GM12873 (cell line): Measurements from ENCODE around the gene R3HCC1L.

Experiments
- CTCF ChIP-seq: IDR thresholded peaks from 2 replicates; pipeline ENCODE4 v1.5.1; 2012; ENCODE audit warnings: low read depth, mild to moderate bottlenecking, moderate library complexity, low read length, control low read depth; ENCODE audit not compliant: insufficient read depth; ENCODE audit errors: missing control alignments

The R3HCC1L gene

GRCh38 chr10:98106531-98106930 is 27.9 kb upstream of the R3HCC1L start:
- no peak for TF ChIP-seq CTCF

- no peak for TF ChIP-seq CTCF
Measured at GRCh38 chr10:98107644-98108430, 26.6 kb upstream of the R3HCC1L start.

DNA sequence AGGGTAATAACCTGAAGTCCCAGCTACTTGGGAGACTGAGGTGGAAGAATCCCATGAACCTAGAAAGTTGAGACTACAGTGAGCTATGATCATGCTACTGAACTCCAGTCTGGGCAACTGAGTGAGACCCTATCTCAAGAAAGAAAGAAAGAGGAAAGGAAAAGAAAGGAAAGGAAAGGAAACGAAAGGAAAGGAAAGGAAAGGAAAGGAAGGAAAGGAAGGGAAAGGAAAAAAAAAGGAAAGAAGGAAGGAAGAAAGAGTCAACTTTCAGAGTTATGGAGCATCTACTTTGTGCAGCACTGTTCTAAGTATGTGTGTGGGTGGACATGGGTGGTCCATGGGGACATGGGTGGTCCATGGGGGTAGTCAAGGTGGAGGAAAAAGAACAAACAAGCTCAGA is 24.1 kb upstream of the R3HCC1L start:
- TF ChIP-seq CTCF = no peak

GRCh38 chr10:98115031-98115787 is 19.2 kb upstream of the R3HCC1L start:
- no peak for TF ChIP-seq CTCF

DNA sequence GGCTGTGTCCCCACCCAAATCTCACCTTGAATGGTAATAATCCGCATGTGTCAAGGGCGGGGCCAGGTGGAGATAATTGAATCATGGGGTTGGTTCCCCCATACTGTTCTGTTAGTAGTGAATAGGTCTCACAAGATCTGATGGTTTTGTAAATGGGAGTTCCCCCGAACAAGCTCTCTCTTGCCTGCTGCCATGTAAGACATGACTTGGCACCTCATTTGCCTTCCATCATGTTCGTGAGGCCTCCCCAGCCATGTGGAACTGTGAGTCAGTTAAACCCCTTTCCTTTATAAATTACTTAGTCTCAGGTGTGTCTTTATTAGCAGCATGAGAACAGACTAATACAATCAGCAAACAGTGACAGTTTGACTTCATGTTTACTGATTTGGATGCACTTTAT is 14.6 kb upstream of the R3HCC1L start:
- no peak for TF ChIP-seq CTCF

DNA sequence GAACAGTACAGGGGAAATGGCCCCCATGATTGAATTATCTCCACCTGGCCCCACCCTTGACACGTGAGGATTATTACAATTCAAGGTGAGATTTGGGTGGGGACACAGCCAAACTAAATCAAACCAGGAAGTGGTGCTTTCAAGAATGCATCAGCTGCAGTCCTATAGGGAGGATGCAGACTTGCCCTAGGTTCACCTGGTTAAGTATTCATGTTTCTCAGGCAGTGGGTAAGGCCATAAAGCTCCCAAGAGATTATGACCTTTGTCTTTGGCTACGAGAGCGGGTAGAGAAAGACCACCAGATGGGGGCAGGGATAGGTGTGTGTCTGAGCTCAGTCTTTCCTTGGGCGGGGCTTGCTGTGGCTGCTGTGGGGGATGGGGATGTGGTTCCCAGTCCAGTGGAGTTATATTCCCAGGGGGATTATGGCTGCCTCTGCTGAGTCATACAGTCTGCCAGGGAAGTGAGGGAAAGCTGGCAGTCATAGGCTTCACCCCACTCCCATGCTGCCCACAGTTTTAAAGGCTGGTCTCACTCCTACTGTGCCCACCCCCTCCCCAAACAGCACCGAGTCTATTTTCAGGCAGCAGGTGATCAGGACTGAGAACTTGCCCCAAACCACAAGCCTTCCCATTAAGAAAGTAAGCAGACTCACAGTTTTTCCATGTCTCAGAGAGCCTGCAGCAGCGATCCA is 8.4 kb upstream of the R3HCC1L start:
- TF ChIP-seq CTCF = no peak

- TF ChIP-seq CTCF = no peak
Measured at GRCh38 chr10:98128802-98129201, 5.7 kb upstream of the R3HCC1L start.
